ENCODE measurements around the gene ETV6.
"Not testable (repeated sequence)": the region's sequence is repeated elsewhere in the genome, so short reads cannot be mapped to it uniquely, and the experiment has no call there.

The ETV6 gene

GRCh38 chr12:11667171-11667570, 17.7 kb downstream of the ETV6 start:
- Mint-ChIP-seq H3K36me3 (ENCODE audit: low read depth) (peaks cover 10% of the 10 kb centered on the region), H3K9me3 (no peaks in the 10 kb centered on the region), H3K4me3 (no peak overlapping the region), H3K4me1 (ENCODE audit: low read depth) (peaks cover 10% of the 10 kb centered on the region), H3K27ac (no peak overlapping the region), H3K27me3 (ENCODE audit: low read depth) (no peaks in the 10 kb centered on the region)
- DNase-seq (ENCODE audit: low spot score), result no peak

- Mint-ChIP-seq H3K27ac (no peak overlapping the region), H3K36me3 (ENCODE audit: low read depth) (peaks cover 5% of the 10 kb centered on the region), H3K4me1 (ENCODE audit: low read depth) (peaks cover 10% of the 10 kb centered on the region), H3K4me3 (no peak overlapping the region), H3K27me3 (ENCODE audit: low read depth) (no peaks in the 10 kb centered on the region), H3K9me3 (no peaks in the 10 kb centered on the region)
- no peak for DNase-seq (ENCODE audit: low spot score)
Measured at GRCh38 chr12:11668611-11669010, 19.1 kb downstream of the ETV6 start.

GRCh38 chr12:11669348-11669747, 19.9 kb downstream of the ETV6 start:
- DNase-seq (ENCODE audit: low spot score), result no peak
- Mint-ChIP-seq H3K27ac (no peak overlapping the region), H3K27me3 (ENCODE audit: low read depth) (no peaks in the 10 kb centered on the region), H3K36me3 (ENCODE audit: low read depth) (peaks cover 5% of the 10 kb centered on the region), H3K9me3 (no peaks in the 10 kb centered on the region), H3K4me1 (ENCODE audit: low read depth) (peaks cover 10% of the 10 kb centered on the region), H3K4me3 (no peak overlapping the region)

GRCh38 chr12:11672256-11673191, 23.1 kb downstream of the ETV6 start:
- Mint-ChIP-seq H3K4me1 (ENCODE audit: low read depth) (peaks cover 7% of the 10 kb centered on the region), H3K4me3 (no peak overlapping the region)

GRCh38 chr12:11673666-11674461, 24.4 kb downstream of the ETV6 start:
- H3K27ac Mint-ChIP-seq, result no peak overlapping the region
- H3K4me1 Mint-ChIP-seq (ENCODE audit: low read depth), result peaks cover 4% of the 10 kb centered on the region
- no peak overlapping the region for H3K4me3 Mint-ChIP-seq
- H3K9me3 Mint-ChIP-seq, result no peaks in the 10 kb centered on the region
- H3K27me3 Mint-ChIP-seq (ENCODE audit: low read depth), result no peaks in the 10 kb centered on the region
- H3K36me3 Mint-ChIP-seq (ENCODE audit: low read depth), result no peaks in the 10 kb centered on the region
- DNase-seq (ENCODE audit: low spot score), result no peak

More at GRCh38 chr12:11672256-11673191, 23.1 kb downstream of the ETV6 start:
- H3K27me3 Mint-ChIP-seq (ENCODE audit: low read depth), result no peaks in the 10 kb centered on the region
- no peaks in the 10 kb centered on the region for H3K9me3 Mint-ChIP-seq
- H3K36me3 Mint-ChIP-seq (ENCODE audit: low read depth), result no peaks in the 10 kb centered on the region
- no peak for DNase-seq (ENCODE audit: low spot score)
- H3K27ac Mint-ChIP-seq, result no peak overlapping the region

- no peaks in the 10 kb centered on the region for H3K9me3 Mint-ChIP-seq
- no peaks in the 10 kb centered on the region for H3K36me3 Mint-ChIP-seq (ENCODE audit: low read depth)
- no peak overlapping the region for H3K27ac Mint-ChIP-seq
- H3K4me1 Mint-ChIP-seq (ENCODE audit: low read depth), result peaks cover 2% of the 10 kb centered on the region
- H3K27me3 Mint-ChIP-seq (ENCODE audit: low read depth), result no peaks in the 10 kb centered on the region
- DNase-seq (ENCODE audit: low spot score), result no peak
- no peak overlapping the region for H3K4me3 Mint-ChIP-seq
Measured at GRCh38 chr12:11674894-11675390, 25.5 kb downstream of the ETV6 start.

GRCh38 chr12:11676052-11676451, 26.6 kb downstream of the ETV6 start:
- no peak for DNase-seq (ENCODE audit: low spot score)
- Mint-ChIP-seq H3K4me1 (ENCODE audit: low read depth) (peaks cover 2% of the 10 kb centered on the region), H3K27ac (no peak overlapping the region), H3K4me3 (no peak overlapping the region), H3K36me3 (ENCODE audit: low read depth) (no peaks in the 10 kb centered on the region), H3K27me3 (ENCODE audit: low read depth) (no peaks in the 10 kb centered on the region), H3K9me3 (no peaks in the 10 kb centered on the region)

- peaks cover 5% of the 10 kb centered on the region for H3K36me3 Mint-ChIP-seq (ENCODE audit: low read depth)
- H3K27me3 Mint-ChIP-seq (ENCODE audit: low read depth), result no peaks in the 10 kb centered on the region
Measured at GRCh38 chr12:11677093-11677492, 27.6 kb downstream of the ETV6 start.

GRCh38 chr12:11677752-11678151, 28.3 kb downstream of the ETV6 start:
- Mint-ChIP-seq H3K4me1 (ENCODE audit: low read depth) (peaks cover 2% of the 10 kb centered on the region), H3K27ac (no peak overlapping the region), H3K4me3 (no peak overlapping the region), H3K27me3 (ENCODE audit: low read depth) (no peaks in the 10 kb centered on the region), H3K36me3 (ENCODE audit: low read depth) (peaks cover 7% of the 10 kb centered on the region), H3K9me3 (no peaks in the 10 kb centered on the region)
- no peak for DNase-seq (ENCODE audit: low spot score)

More at GRCh38 chr12:11677093-11677492, 27.6 kb downstream of the ETV6 start:
- Mint-ChIP-seq H3K9me3 (no peaks in the 10 kb centered on the region), H3K4me1 (ENCODE audit: low read depth) (peaks cover 2% of the 10 kb centered on the region), H3K27ac (no peak overlapping the region), H3K4me3 (no peak overlapping the region)
- DNase-seq (ENCODE audit: low spot score), result no peak

GRCh38 chr12:11678781-11679180, 29.3 kb downstream of the ETV6 start:
- no peak overlapping the region for H3K4me3 Mint-ChIP-seq
- no peaks in the 10 kb centered on the region for H3K9me3 Mint-ChIP-seq
- peaks cover 2% of the 10 kb centered on the region for H3K4me1 Mint-ChIP-seq (ENCODE audit: low read depth)
- peaks cover 7% of the 10 kb centered on the region for H3K36me3 Mint-ChIP-seq (ENCODE audit: low read depth)
- no peak overlapping the region for H3K27ac Mint-ChIP-seq
- no peaks in the 10 kb centered on the region for H3K27me3 Mint-ChIP-seq (ENCODE audit: low read depth)
- no peak for DNase-seq (ENCODE audit: low spot score)

- Mint-ChIP-seq H3K27me3 (ENCODE audit: low read depth) (no peaks in the 10 kb centered on the region), H3K4me3 (no peak overlapping the region), H3K27ac (no peak overlapping the region), H3K4me1 (ENCODE audit: low read depth) (peaks cover 4% of the 10 kb centered on the region), H3K9me3 (no peaks in the 10 kb centered on the region), H3K36me3 (ENCODE audit: low read depth) (peaks cover 7% of the 10 kb centered on the region)
- no peak for DNase-seq (ENCODE audit: low spot score)
Measured at GRCh38 chr12:11681207-11681606, 31.7 kb downstream of the ETV6 start.

GRCh38 chr12:11681695-11682094, 32.2 kb downstream of the ETV6 start:
- H3K4me1 Mint-ChIP-seq (ENCODE audit: low read depth); H3K27me3 Mint-ChIP-seq (ENCODE audit: low read depth); H3K4me3 Mint-ChIP-seq; H3K9me3 Mint-ChIP-seq; H3K27ac Mint-ChIP-seq; H3K36me3 Mint-ChIP-seq (ENCODE audit: low read depth); DNase-seq (ENCODE audit: low spot score): not testable (repeated sequence)

GRCh38 chr12:11684393-11684792, 34.9 kb downstream of the ETV6 start:
- DNase-seq (ENCODE audit: low spot score), result no peak
- Mint-ChIP-seq H3K27ac (no peak overlapping the region), H3K36me3 (ENCODE audit: low read depth) (peaks cover 7% of the 10 kb centered on the region), H3K27me3 (ENCODE audit: low read depth) (no peaks in the 10 kb centered on the region), H3K4me1 (ENCODE audit: low read depth) (peaks cover 4% of the 10 kb centered on the region), H3K4me3 (no peak overlapping the region), H3K9me3 (no peaks in the 10 kb centered on the region)

GRCh38 chr12:11684811-11685210, 35.3 kb downstream of the ETV6 start:
- DNase-seq (ENCODE audit: low spot score), result no peak
- Mint-ChIP-seq H3K36me3 (ENCODE audit: low read depth) (peaks cover 7% of the 10 kb centered on the region), H3K4me1 (ENCODE audit: low read depth) (peaks cover 4% of the 10 kb centered on the region), H3K4me3 (no peak overlapping the region), H3K27ac (no peak overlapping the region), H3K27me3 (ENCODE audit: low read depth) (no peaks in the 10 kb centered on the region), H3K9me3 (no peaks in the 10 kb centered on the region)

All from T-helper 2 cell treated with Interferon-gamma antibody and Interleukin-4, amounts not matched to agents 5 μg/mL and 100 μg/mL, for 36 hours (primary cell).